ENCODE data around the gene FIBIN. TPM values are rescaled to one million over a fixed set of nuclear protein-coding genes. Genes with fewer than 3 reads are reported as not detected.

FIBIN gene
- total and polyA plus RNA-seq, 9 donors = 5.2 to 43.9 (median 18.7) TPM

DNA sequence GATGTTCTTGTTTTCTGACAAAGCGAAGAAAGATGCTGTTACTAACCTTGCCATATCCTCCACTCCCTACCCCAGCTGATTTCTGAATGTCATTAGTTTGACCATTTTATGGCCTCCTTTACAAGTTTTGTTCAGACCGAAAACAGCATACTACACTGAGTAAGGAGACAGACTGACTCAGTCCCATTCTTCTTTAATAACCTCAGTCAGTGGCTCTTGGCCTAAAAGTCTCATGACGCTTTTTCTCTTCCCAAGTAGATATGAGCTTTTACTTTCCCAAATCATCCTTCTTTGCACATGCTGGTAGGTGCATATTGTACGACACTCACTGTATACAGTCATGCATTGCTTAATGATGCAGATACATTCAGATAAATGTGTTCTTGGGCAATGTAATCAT is 8.0 kb upstream of the FIBIN start:
- TF ChIP-seq POLR2A (IDR thresholded peaks at IDR 0.05) (no peak), CTCF (IDR thresholded peaks at IDR 0.05) (no peak), EP300 (IDR thresholded peaks at IDR 0.05) (no peak)
- H3K27me3 ChIP-seq = no peaks in the 10 kb centered on the region
- 41 to 84% (median 64%) methylated on average over 4 of the region's 4 CpGs for WGBS, 3 donors
- H3K4me1 ChIP-seq (ENCODE audit: insufficient read depth) = peaks cover 2% of the 10 kb centered on the region
- no peak overlapping the region for H3K4me3 ChIP-seq
- no peak overlapping the region for H3K27ac ChIP-seq
- no peaks in the 10 kb centered on the region for H3K9me3 ChIP-seq
- DNase-seq = no peak
- no peaks in the 10 kb centered on the region for H3K36me3 ChIP-seq
- intact Hi-C loops (cut with DNase I) = no loop called here

DNA sequence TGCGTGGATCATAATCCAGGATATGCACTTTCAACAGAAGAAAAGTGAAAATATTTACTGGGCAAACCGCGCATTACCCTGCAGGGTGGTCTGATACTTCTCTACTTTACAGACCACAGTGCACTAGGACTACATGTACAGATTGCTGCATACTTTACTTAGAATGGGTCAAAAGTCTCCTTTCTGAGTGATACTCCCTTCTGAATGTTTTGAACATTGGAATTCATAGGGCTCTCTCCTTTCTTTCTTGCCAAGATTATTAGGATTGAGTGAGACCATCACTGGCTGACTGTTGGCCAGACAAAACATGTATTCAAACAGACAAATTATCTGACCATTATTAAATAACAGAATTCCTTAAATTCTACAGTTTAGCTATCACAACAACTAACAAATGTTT is 6.6 kb upstream of the FIBIN start:
- TF ChIP-seq POLR2A (IDR thresholded peaks at IDR 0.05) = no peak
- no peak for TF ChIP-seq CTCF (IDR thresholded peaks at IDR 0.05)
- TF ChIP-seq EP300 (IDR thresholded peaks at IDR 0.05) = no peak
- no peak overlapping the region for H3K27ac ChIP-seq
- WGBS, 3 donors = 11 to 20% (median 14%) methylated on average over 3 of the region's 3 CpGs

GRCh38 chr11:26987731-26988130 is 6.2 kb upstream of the FIBIN start:
- H3K4me3 ChIP-seq = no peak overlapping the region
- H3K27me3 ChIP-seq = no peaks in the 10 kb centered on the region
- H3K4me1 ChIP-seq (ENCODE audit: insufficient read depth) = peaks cover 6% of the 10 kb centered on the region
- no peak for TF ChIP-seq POLR2A (IDR thresholded peaks at IDR 0.05)
- no peak for TF ChIP-seq CTCF (IDR thresholded peaks at IDR 0.05)
- TF ChIP-seq EP300 (IDR thresholded peaks at IDR 0.05) = no peak
- no peak for DNase-seq
- no peaks in the 10 kb centered on the region for H3K9me3 ChIP-seq
- intact Hi-C loops (cut with DNase I) = no loop called here
- H3K36me3 ChIP-seq = no peaks in the 10 kb centered on the region
- no peak overlapping the region for H3K27ac ChIP-seq

More for the DNA sequence above, 6.6 kb upstream of the FIBIN start:
- DNase-seq = no peak
- H3K27me3 ChIP-seq = no peaks in the 10 kb centered on the region
- peaks cover 4% of the 10 kb centered on the region for H3K4me1 ChIP-seq (ENCODE audit: insufficient read depth)
- no peak overlapping the region for H3K4me3 ChIP-seq
- H3K36me3 ChIP-seq = no peaks in the 10 kb centered on the region
- intact Hi-C loops (cut with DNase I) = no loop called here
- H3K9me3 ChIP-seq = no peaks in the 10 kb centered on the region

DNA sequence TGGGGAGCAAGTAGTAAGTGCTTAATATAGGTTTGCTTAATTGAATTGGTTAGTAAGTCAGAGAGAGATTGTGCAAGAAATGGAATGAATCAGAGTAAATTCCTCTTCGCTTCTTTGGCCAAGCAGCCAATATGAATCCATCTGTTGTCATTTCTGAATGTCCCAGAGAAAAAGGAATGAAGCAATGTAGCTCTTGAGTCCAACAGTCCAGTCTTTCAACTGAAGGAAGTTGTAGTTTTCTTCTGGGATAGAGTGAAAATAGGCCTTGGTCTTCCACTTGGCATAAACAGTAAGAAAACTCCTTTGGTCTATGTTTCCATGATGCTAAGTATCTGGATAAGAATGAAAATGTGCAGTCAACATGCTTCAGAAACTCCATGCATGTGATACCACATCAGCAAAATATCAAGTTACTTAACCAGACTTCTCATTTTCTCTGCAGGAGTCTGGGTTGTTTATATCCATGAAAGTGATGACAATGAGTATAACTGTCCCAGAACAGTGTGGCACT is 1.8 kb upstream of the FIBIN start:
- intact Hi-C loops (cut with DNase I) = no loop called here
- no peaks in the 10 kb centered on the region for H3K9me3 ChIP-seq
- no peak overlapping the region for H3K4me3 ChIP-seq
- TF ChIP-seq POLR2A (IDR thresholded peaks at IDR 0.05) (no peak), CTCF (IDR thresholded peaks at IDR 0.05) (no peak), EP300 (IDR thresholded peaks at IDR 0.05) (no peak)
- no peak for DNase-seq
- peaks cover 5% of the 10 kb centered on the region for H3K4me1 ChIP-seq (ENCODE audit: insufficient read depth)
- no peaks in the 10 kb centered on the region for H3K36me3 ChIP-seq
- no peaks in the 10 kb centered on the region for H3K27me3 ChIP-seq
- 20 to 45% (median 38%) methylated on average over 1 of the region's 1 CpG for WGBS, 3 donors
- H3K27ac ChIP-seq = no peak overlapping the region

All from ovary (tissue), 9 donors.